ENCODE measurements around the gene SYT3. TPM values are rescaled to one million over a fixed set of nuclear protein-coding genes. Genes with fewer than 3 reads are reported as not detected.

The SYT3 gene
- total and polyA plus RNA-seq, 4 donors = not detected

- Histone ChIP-seq H3K36me3 (ENCODE audit: control insufficient read depth in 4 of 4, insufficient read depth in 3 of 4, low read depth in 1 of 4, low read length in 3 of 4) (no peaks in the 10 kb centered on the region), H3K4me1 (ENCODE audit: control insufficient read depth in 4 of 4, insufficient read depth in 4 of 4, low read length in 3 of 4) (peaks cover 0 to 12% (median 5%) of the 10 kb centered on the region in 4 donors), H3K4me3 (ENCODE audit: low read depth in 1 of 3, low read length in 3 of 3) (no peak overlapping the region), H3K9ac (ENCODE audit: low read depth in 1 of 2, low read length in 2 of 2) (no peak overlapping the region), H3K27ac (ENCODE audit: low read depth in 1 of 2, low read length in 2 of 2) (no peak overlapping the region), H3K9me3 (ENCODE audit: control insufficient read depth in 4 of 4, low read length in 3 of 4) (peaks cover 7 to 17% (median 10%) of the 10 kb centered on the region in 4 donors), H3K27me3 (ENCODE audit: control insufficient read depth in 4 of 4, insufficient read depth in 4 of 4, low read length in 3 of 4) (peaks cover 0 to 16% (median 0%) of the 10 kb centered on the region in 4 donors)
- TF ChIP-seq FOXA2 (IDR thresholded peaks at IDR 0.05) (no peak), NR2F2 (IDR thresholded peaks at IDR 0.05) (no peak), ZBTB33 (IDR thresholded peaks at IDR 0.05) (no peak), REST (IDR thresholded peaks at IDR 0.05) (no peak), EGR1 (IDR thresholded peaks at IDR 0.05; ENCODE audit: low read depth in 2 of 2) (no peak), GABPA (IDR thresholded peaks at IDR 0.05 in 1 of 2, conservative IDR thresholded peaks at IDR 0.05 in 1 of 2) (no peak), TAF1 (conservative IDR thresholded peaks at IDR 0.05) (no peak), FOXA1 (IDR thresholded peaks at IDR 0.05) (no peak), YY1 (IDR thresholded peaks at IDR 0.05) (no peak), RAD21 (IDR thresholded peaks at IDR 0.05) (no peak), SP1 (IDR thresholded peaks at IDR 0.05) (no peak), JUND (IDR thresholded peaks at IDR 0.05) (no peak), RXRA (IDR thresholded peaks at IDR 0.05) (no peak)
- TF ChIP-seq, protein P1, sequence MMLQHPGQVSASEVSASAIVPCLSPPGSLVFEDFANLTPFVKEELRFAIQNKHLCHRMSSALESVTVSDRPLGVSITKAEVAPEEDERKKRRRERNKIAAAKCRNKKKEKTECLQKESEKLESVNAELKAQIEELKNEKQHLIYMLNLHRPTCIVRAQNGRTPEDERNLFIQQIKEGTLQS (IDR thresholded peaks at IDR 0.05) = no peak
- TF ChIP-seq, protein P2, sequence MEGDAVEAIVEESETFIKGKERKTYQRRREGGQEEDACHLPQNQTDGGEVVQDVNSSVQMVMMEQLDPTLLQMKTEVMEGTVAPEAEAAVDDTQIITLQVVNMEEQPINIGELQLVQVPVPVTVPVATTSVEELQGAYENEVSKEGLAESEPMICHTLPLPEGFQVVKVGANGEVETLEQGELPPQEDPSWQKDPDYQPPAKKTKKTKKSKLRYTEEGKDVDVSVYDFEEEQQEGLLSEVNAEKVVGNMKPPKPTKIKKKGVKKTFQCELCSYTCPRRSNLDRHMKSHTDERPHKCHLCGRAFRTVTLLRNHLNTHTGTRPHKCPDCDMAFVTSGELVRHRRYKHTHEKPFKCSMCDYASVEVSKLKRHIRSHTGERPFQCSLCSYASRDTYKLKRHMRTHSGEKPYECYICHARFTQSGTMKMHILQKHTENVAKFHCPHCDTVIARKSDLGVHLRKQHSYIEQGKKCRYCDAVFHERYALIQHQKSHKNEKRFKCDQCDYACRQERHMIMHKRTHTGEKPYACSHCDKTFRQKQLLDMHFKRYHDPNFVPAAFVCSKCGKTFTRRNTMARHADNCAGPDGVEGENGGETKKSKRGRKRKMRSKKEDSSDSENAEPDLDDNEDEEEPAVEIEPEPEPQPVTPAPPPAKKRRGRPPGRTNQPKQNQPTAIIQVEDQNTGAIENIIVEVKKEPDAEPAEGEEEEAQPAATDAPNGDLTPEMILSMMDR (IDR thresholded peaks at IDR 0.05; ENCODE audit: low read depth, low read length, missing input control) = no peak
- TF ChIP-seq, protein P3, sequence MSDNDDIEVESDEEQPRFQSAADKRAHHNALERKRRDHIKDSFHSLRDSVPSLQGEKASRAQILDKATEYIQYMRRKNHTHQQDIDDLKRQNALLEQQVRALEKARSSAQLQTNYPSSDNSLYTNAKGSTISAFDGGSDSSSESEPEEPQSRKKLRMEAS (IDR thresholded peaks at IDR 0.05) = no peak
- DNase-seq (ENCODE audit: low spot score) = no peak
- whole genome bisulfite sequencing = 5% methylated on average over 37 of the region's 37 CpGs
Observed at GRCh38 chr19:50659318-50660087, 19.8 kb upstream of the SYT3 start.
